Muscle layer of duodenum (tissue), 2 donors: ENCODE data around the gene GPR162.
A peak's percentile ranks its signal among the peaks of the same experiment; 100 is the strongest.

Experiments
- H3K27ac ChIP-seq: one replicate; pipeline ENCODE4 v1.7.0; 2013; ENCODE audit warnings: mild to moderate bottlenecking, low read length
- H3K27me3 ChIP-seq: one replicate; pipeline ENCODE4 v1.7.0; 2013; ENCODE audit warnings: low read depth, mild to moderate bottlenecking, control low read depth, low read length
- H3K36me3 ChIP-seq, 2 donors: one replicate each; pipeline ENCODE4 v1.7.0; 2013; ENCODE audit warnings: low read length in 2 of 2, control low read depth in 1 of 2, mild to moderate bottlenecking in 1 of 2; ENCODE audit not compliant: insufficient read depth in 2 of 2, control insufficient read depth in 1 of 2
- H3K4me1 ChIP-seq, 2 donors: one replicate each; pipeline ENCODE4 v1.7.0; 2013; ENCODE audit warnings: low read length in 2 of 2, mild to moderate bottlenecking in 2 of 2, control low read depth in 1 of 2, moderate library complexity in 1 of 2; ENCODE audit not compliant: insufficient read depth in 2 of 2, control insufficient read depth in 1 of 2
- H3K4me3 ChIP-seq, 2 donors: one replicate each; pipeline ENCODE4 v1.7.0; 2013; ENCODE audit warnings: low read length in 2 of 2, low read depth in 1 of 2, mild to moderate bottlenecking in 1 of 2
- H3K9me3 ChIP-seq, 2 donors: one replicate each; pipeline ENCODE4 v1.7.0; 2013; ENCODE audit warnings: low read length in 2 of 2, control low read depth in 1 of 2, mild to moderate bottlenecking in 1 of 2; ENCODE audit not compliant: control insufficient read depth in 1 of 2
- donor health status: healthy.

Gene GPR162

DNA sequence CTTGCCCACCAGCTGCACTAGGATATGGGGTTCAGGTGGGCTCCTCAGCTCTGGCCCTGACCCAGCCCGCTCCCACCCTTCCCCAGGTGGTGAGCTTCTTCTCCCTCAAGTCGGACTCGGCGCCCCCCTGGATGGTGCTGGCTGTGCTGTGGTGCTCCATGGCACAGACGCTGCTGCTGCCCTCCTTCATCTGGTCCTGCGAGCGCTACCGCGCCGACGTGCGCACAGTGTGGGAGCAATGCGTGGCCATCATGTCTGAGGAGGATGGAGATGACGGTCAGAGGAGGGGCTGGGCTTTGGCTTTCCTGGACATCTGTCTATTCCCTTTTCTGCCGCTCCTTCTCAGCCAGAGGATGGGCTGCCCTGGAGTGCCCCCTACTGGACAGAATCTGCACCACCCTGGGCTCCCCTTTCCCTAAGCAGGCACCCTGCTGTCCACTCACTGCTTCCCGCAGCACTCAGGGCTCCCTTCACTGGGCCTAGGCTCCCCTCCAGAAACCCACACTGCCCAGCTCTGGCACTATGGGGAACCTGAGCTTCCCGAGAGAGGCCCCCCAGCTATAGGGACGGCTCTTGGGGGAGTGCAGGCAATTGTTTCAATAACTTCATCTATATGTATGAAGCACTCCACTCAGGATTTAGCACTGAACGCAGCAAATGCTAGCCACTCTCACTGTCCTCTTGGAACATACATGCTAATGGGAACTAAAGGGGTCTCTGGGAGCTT, 3.9 kb downstream of the GPR162 start:
- peaks cover 9% of the 10 kb centered on the region for H3K27me3 ChIP-seq
- no peaks in the 10 kb centered on the region for H3K9me3 ChIP-seq
- H3K36me3 ChIP-seq, result no peaks in the 10 kb centered on the region
- H3K4me3 ChIP-seq, result peak overlapping the region in 1 of 2 donors; percentile 11
- H3K27ac ChIP-seq, result no peak overlapping the region
- peaks cover 4 to 48% of the 10 kb centered on the region in 2 donors for H3K4me1 ChIP-seq

DNA sequence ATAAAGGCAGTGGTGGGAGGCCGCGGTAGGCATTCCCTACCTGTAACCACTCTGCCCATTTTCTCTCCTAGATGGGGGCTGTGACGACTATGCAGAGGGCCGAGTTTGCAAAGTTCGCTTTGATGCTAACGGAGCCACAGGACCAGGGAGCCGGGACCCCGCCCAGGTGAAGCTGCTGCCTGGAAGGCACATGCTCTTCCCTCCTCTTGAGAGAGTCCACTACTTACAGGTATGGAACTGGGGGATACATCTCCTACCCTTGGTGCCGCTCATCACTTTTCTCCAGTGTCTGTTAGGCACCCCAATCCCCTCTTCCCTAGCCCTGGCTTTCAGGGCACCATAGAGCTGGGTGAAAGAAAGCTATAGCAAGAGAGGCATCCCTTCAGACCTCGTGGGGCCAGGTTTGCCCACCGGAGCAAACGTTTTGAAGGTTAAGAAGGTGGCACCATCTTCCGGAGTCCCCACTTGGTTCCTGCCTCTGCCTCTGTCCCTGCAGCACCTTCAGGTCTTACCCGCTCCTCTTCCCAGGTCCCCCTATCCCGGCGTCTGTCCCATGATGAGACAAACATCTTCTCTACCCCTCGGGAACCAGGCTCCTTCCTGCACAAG, 4.6 kb downstream of the GPR162 start:
- no peak overlapping the region for H3K4me3 ChIP-seq
- no peak overlapping the region for H3K27ac ChIP-seq
- peaks cover 4 to 41% of the 10 kb centered on the region in 2 donors for H3K4me1 ChIP-seq
- no peaks in the 10 kb centered on the region for H3K9me3 ChIP-seq
- H3K36me3 ChIP-seq, result peaks cover 0 to 3% of the 10 kb centered on the region in 2 donors
- H3K27me3 ChIP-seq, result peaks cover 9% of the 10 kb centered on the region

DNA sequence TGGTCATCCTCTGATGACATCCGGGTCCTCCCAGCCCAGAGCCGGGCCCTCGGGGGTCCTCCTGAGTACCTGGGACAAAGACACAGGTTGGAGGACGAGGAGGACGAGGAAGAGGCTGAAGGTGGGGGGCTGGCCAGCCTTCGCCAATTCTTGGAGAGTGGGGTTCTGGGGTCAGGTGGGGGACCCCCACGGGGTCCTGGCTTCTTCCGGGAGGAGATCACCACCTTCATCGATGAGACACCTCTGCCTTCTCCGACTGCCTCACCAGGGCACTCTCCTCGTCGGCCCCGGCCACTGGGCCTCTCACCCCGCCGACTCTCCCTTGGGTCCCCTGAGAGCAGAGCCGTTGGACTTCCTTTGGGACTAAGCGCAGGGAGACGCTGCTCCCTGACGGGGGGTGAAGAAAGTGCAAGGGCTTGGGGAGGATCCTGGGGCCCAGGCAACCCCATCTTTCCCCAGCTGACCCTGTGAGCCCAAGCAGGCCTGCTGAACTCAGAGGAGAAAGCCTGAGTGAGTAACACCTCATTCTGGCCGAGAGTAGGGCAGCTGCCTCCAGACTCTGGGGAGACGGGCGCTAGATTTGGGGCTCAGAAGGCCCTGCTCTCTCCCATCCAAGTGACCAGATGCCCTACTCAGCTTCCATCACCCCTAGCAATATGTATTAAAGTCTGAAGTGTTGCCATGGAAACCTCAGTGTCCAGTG, 5.3 kb downstream of the GPR162 start:
- peak overlapping the region in 1 of 2 donors; percentile 18 for H3K4me3 ChIP-seq
- H3K36me3 ChIP-seq, result peaks cover 3 to 9% of the 10 kb centered on the region in 2 donors
- no peaks in the 10 kb centered on the region for H3K9me3 ChIP-seq
- H3K4me1 ChIP-seq, result peaks cover 4 to 38% of the 10 kb centered on the region in 2 donors
- peaks cover 9% of the 10 kb centered on the region for H3K27me3 ChIP-seq
- no peak overlapping the region for H3K27ac ChIP-seq

DNA sequence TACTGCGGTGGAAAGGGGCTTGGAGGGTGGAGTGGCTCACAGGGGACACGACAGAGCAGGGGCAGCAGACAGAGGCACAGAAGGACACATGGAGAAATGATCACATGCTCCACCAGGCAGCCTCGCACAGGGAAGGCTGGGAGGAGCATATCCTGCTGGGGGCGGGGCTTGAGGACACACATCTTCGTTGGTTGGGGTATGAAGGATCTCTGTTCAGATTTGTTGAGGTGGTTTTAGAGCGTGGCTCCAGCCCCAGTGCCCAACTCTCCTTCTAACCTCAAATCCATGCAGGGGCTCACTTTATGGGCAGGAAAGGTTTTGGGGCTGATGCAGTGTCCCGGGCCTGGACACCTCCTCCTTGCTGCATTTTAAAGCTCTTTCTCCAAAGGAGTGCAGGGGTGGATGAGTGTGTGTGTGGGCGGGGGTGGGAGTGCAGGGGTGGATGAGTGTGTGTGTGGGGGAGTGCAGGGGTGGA, 5.9 kb downstream of the GPR162 start:
- H3K9me3 ChIP-seq, result no peaks in the 10 kb centered on the region
- H3K4me1 ChIP-seq, result peaks cover 4 to 32% of the 10 kb centered on the region in 2 donors
- H3K36me3 ChIP-seq, result peaks cover 6 to 9% of the 10 kb centered on the region in 2 donors
- no peak overlapping the region for H3K27ac ChIP-seq
- peaks cover 4% of the 10 kb centered on the region for H3K27me3 ChIP-seq
- peak overlapping the region in 1 of 2 donors; percentile 18 for H3K4me3 ChIP-seq

DNA sequence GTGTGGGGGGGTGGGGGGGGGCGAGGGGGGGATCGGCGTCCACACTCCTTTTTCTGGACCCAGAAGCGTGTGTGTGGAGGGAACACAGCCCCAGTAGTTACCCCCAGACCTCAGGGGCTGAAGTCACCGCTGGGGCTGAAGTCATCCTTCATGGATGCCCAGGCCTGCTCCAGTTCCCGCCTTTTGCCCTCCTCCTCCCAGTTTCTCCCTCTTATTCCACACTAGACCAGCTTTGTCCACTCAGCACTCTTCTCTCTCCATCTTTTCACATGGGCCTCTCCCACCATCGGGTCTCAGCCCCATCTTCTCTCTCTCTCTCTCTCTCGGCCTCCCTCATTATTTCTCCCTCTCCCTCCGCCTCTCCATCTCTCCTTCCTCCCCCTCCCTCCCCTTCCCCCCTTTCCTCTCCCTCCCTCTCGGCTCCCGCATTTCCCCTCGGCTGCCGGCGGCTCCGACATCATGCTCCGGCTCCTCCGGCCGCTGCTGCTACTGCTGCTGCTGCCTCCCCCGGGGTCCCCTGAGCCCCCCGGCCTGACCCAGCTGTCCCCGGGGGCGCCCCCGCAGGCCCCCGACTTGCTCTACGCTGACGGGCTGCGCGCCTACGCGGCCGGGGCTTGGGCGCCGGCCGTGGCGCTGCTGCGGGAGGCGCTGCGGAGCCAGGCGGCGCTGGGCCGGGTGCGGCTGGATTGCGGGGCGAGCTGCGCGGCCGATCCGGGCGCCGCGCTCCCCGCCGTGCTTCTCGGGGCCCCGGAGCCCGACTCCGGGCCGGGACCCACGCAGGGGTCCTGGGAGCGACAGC, 6.6 kb downstream of the GPR162 start, which contains the start of gene P3H3:
Gene P3H3, plus strand, starts transcription at position 426 of the 799 bp plus-strand sequence. Its CDS starts 34 bp downstream, at position 460.
- Histone ChIP-seq H3K4me3 (peak within 1 kb of the TSS; percentile 74 to 89), H3K27me3 (peaks cover 4% of the 10 kb centered on the region), H3K36me3 (peaks cover 6 to 10% of the 10 kb centered on the region in 2 donors), H3K9me3 (no peaks in the 10 kb centered on the region), H3K4me1 (peaks cover 4 to 27% of the 10 kb centered on the region in 2 donors), H3K27ac (peak within 1 kb of the TSS; percentile 67)

DNA sequence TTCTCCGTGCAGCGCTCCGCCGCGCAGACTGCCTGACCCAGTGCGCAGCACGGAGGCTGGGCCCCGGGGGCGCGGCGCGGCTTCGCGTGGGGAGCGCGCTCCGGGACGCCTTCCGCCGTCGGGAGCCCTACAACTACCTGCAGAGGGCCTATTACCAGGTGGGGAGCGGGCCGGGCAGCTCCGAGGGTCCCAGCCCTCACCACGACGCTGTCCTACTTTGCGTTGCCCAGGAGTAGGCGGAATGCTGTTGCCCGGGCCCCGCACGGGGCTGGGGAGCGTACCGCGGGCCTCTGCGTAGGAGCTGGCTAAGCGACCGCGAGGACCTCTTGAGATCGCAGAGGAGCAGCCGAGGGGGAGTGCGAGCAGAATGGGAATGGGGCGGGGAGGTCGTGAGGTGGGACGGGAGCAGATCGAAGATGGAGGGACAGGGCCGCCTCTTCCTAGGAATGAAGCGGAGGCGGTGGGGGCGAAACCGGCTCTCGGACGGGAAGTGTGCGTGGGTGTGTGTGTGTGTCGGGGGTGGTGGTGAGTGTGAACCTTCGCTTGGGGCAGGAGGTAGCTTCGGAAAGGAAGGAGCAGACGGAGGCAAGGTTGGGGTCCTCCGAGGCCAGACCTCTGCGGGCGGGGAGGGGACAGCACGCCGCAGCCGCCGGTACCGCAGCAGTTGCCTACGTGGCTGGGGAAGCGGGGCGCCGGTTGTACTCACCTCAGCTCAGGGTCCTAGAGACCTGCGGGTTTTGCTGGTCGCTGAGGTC, 7.3 kb downstream of the GPR162 start:
- peaks cover 7 to 18% of the 10 kb centered on the region in 2 donors for H3K36me3 ChIP-seq
- peak overlapping the region; percentile 74 to 89 for H3K4me3 ChIP-seq
- H3K9me3 ChIP-seq, result no peaks in the 10 kb centered on the region
- H3K4me1 ChIP-seq, result peaks cover 4 to 27% of the 10 kb centered on the region in 2 donors
- H3K27me3 ChIP-seq, result peaks cover 4% of the 10 kb centered on the region
- peak overlapping the region; percentile 67 for H3K27ac ChIP-seq

DNA sequence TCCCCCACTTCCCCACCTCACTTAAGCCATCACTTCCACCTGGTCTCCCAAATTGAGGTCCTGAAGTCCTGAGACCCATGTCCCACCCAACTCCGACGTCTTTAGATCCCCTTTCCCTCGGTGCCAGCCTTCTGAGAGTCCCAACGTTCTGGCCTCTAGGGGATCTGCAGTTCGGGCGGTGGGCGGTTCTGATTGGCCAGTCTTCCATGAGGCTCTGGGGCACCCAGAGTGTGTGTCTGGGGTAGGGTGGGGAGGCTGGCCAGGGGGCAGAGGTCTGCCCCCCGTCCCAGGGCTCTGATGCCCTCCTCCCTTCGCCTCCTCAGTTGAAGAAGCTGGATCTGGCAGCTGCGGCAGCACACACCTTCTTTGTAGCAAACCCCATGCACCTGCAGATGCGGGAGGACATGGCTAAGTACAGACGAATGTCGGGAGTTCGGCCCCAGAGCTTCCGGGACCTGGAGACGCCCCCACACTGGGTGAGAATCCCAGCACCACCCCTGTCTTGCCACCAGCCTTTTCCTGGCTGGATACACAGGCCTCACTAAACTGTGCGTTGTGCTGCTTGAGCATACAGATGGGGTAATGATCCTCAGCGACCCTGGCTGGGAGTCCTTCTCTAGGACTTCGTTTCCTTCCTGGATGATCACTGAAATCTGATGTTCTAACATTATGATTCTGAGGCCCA, 8.1 kb downstream of the GPR162 start:
- Histone ChIP-seq H3K9me3 (no peaks in the 10 kb centered on the region), H3K4me3 (peak overlapping the region; percentile 74 to 89), H3K27me3 (peaks cover 4% of the 10 kb centered on the region), H3K27ac (peak overlapping the region; percentile 67), H3K36me3 (peaks cover 11 to 22% of the 10 kb centered on the region in 2 donors), H3K4me1 (peaks cover 4 to 27% of the 10 kb centered on the region in 2 donors)

DNA sequence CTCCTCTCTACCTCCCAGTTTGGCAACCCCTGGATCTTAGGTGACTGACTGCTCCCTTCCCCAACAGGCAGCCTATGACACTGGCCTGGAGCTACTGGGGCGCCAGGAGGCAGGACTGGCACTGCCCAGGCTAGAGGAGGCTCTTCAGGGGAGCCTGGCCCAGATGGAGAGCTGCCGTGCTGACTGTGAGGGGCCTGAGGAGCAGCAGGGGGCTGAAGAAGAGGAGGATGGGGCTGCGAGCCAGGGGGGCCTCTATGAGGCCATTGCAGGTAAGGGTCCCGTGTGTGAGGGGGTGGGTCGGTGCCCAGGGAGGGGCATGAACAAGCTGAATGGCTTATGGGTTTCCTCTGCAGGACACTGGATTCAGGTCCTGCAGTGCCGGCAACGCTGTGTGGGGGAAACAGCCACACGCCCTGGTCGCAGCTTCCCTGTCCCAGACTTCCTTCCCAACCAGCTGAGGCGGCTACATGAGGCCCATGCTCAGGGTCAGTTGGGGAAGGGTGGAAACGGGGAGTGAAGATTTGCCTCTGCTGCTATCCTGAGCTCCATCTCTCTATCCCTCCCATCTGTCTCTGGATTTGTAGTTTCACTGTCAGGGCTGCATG, 8.8 kb downstream of the GPR162 start:
- no peak overlapping the region for H3K4me3 ChIP-seq
- H3K36me3 ChIP-seq, result peaks cover 11 to 22% of the 10 kb centered on the region in 2 donors
- peaks cover 4 to 27% of the 10 kb centered on the region in 2 donors for H3K4me1 ChIP-seq
- no peaks in the 10 kb centered on the region for H3K27me3 ChIP-seq
- no peak overlapping the region for H3K27ac ChIP-seq
- no peaks in the 10 kb centered on the region for H3K9me3 ChIP-seq

DNA sequence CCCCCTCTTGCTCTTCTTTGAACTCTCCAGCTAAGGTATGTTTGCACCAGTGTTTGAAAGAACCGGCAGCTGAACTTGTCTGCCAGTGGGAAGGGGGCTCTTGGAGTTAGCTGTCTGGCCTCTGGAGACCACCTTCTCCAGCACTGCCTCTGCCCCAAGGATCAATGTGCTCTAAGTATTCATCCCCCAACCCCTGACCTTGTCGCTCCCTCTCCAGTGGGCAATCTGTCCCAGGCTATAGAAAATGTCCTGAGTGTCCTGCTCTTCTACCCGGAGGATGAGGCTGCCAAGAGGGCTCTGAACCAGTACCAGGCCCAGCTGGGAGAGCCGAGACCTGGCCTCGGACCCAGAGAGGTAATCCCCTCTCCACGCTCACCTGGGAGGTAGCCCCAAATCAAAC, 9.4 kb downstream of the GPR162 start:
- peaks cover 4 to 27% of the 10 kb centered on the region in 2 donors for H3K4me1 ChIP-seq

More for the DNA sequence above, 9.4 kb downstream of the GPR162 start:
- Histone ChIP-seq H3K27ac (no peak overlapping the region), H3K4me3 (no peak overlapping the region), H3K36me3 (peaks cover 11 to 22% of the 10 kb centered on the region in 2 donors), H3K27me3 (no peaks in the 10 kb centered on the region), H3K9me3 (no peaks in the 10 kb centered on the region)
